ENCODE data around the gene FAHD1.

DNA sequence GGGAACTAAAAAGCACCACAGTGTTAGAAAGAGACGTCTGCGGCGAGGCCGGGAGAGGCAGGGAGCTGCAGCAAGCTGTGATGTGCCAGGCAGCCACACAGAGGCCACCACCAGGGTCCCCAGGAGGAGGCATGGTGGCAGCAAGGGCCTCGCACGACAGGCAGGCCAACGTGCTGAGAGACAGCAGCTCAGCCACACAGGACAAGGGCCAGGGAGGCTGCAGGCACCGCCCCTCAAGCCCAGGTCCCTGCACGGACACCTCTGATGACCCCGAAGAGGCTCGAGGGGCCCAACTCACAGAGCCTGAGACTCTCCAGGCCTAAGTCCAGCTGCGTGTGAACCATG is 6.1 kb upstream of the FAHD1 start:
- TF ChIP-seq SUZ12 (IDR thresholded peaks at IDR 0.05) (no peak), HDGF (IDR thresholded peaks at IDR 0.05; ENCODE audit: borderline replicate concordance) (no peak)
